ENCODE data around the gene CPNE5. TPM values are rescaled to one million over a fixed set of nuclear protein-coding genes. Genes with fewer than 3 reads are reported as not detected.

CPNE5 gene
- total and polyA plus RNA-seq, 9 of the 15 experiments (the other 6 are each of a cell fraction or from before 2014, with no cell fraction given), result 0.14 to 1.0 (median 0.46) TPM; not detected in 2

- TF ChIP-seq SREBF2 (CRISPR knock-in tag; IDR thresholded peaks at IDR 0.05), result no peak
- no peak for TF ChIP-seq POLR2G (IDR thresholded peaks at IDR 0.05; ENCODE audit: low read depth, low read length)
- TF ChIP-seq THRAP3 (IDR thresholded peaks at IDR 0.05; ENCODE audit: borderline replicate concordance), result no peak
- TF ChIP-seq MEIS2 (IDR thresholded peaks at IDR 0.05; ENCODE audit: partially characterized antibody), result no peak
- no peak for TF ChIP-seq XRCC3 (IDR thresholded peaks at IDR 0.05)
- peak; percentile 77; the same call in 1 of the 2 replicates for TF ChIP-seq GATA2 (CRISPR knock-in tag; IDR thresholded peaks at IDR 0.05)
- TF ChIP-seq CCAR2 (IDR thresholded peaks at IDR 0.05; ENCODE audit: low read depth, low read length), result no peak
- no peak for TF ChIP-seq NCOA2 (IDR thresholded peaks at IDR 0.05; ENCODE audit: partially characterized antibody in 2 of 2)
- TF ChIP-seq NFIC (IDR thresholded peaks at IDR 0.05), result no peak
- peak; percentile 79 to 85; a peak in 3 of 4 replicates for TF ChIP-seq ARNT (IDR thresholded peaks at IDR 0.05)
- TF ChIP-seq HDAC3 (IDR thresholded peaks at IDR 0.05; ENCODE audit: borderline replicate concordance, partially characterized antibody), result no peak
- no peak for TF ChIP-seq MCM5 (IDR thresholded peaks at IDR 0.05; ENCODE audit: low read depth)
- peak; percentile 55; the same call in 1 of the 2 replicates for TF ChIP-seq KLF6 (CRISPR knock-in tag; IDR thresholded peaks at IDR 0.05; ENCODE audit: borderline replicate concordance)
- TF ChIP-seq ETV5 (CRISPR knock-in tag; IDR thresholded peaks at IDR 0.05; ENCODE audit: low read depth), result no peak
- no peak for TF ChIP-seq BRF1 (IDR thresholded peaks at IDR 0.05; ENCODE audit: borderline replicate concordance, extremely low read depth, insufficient read length)
- TF ChIP-seq, protein P1, sequence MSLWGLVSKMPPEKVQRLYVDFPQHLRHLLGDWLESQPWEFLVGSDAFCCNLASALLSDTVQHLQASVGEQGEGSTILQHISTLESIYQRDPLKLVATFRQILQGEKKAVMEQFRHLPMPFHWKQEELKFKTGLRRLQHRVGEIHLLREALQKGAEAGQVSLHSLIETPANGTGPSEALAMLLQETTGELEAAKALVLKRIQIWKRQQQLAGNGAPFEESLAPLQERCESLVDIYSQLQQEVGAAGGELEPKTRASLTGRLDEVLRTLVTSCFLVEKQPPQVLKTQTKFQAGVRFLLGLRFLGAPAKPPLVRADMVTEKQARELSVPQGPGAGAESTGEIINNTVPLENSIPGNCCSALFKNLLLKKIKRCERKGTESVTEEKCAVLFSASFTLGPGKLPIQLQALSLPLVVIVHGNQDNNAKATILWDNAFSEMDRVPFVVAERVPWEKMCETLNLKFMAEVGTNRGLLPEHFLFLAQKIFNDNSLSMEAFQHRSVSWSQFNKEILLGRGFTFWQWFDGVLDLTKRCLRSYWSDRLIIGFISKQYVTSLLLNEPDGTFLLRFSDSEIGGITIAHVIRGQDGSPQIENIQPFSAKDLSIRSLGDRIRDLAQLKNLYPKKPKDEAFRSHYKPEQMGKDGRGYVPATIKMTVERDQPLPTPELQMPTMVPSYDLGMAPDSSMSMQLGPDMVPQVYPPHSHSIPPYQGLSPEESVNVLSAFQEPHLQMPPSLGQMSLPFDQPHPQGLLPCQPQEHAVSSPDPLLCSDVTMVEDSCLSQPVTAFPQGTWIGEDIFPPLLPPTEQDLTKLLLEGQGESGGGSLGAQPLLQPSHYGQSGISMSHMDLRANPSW (CRISPR knock-in tag; IDR thresholded peaks at IDR 0.05), result no peak
- TF ChIP-seq ZNF609 (CRISPR knock-in tag; IDR thresholded peaks at IDR 0.05; ENCODE audit: borderline replicate concordance), result no peak
- peak; percentile 87 for TF ChIP-seq MTA1 (IDR thresholded peaks at IDR 0.05; ENCODE audit: borderline replicate concordance)
- TF ChIP-seq BRD9 (IDR thresholded peaks at IDR 0.05; ENCODE audit: low read depth, partially characterized antibody), result peak; percentile 95
- peak; percentile 84 for TF ChIP-seq LEF1 (IDR thresholded peaks at IDR 0.05)
- peak; percentile 94 for TF ChIP-seq ZNF584 (CRISPR knock-in tag; IDR thresholded peaks at IDR 0.05; ENCODE audit: low read depth)
- no peak for TF ChIP-seq ZNF165 (CRISPR knock-in tag; IDR thresholded peaks at IDR 0.05; ENCODE audit: borderline replicate concordance)
Observed at GRCh38 chr6:36820700-36821580, 18.3 kb downstream of the CPNE5 start (continued).
